Neural progenitor cell (in vitro differentiated cells): Measurements from ENCODE around the gene CPNE4.

ENCODE experiments used
- EZH2 ChIP-seq: fragments of 200-600 bp; sonication (generic); IDR thresholded peaks from 2 replicates; pipeline ENCODE4 v1.6.1; 2017; ENCODE audit warnings: antibody characterized with exemption, mild to moderate bottlenecking, moderate library complexity
- EZH2phosphoT487 ChIP-seq: fragments of 200-600 bp; sonication (generic); IDR thresholded peaks from 2 replicates; pipeline ENCODE4 v1.6.1; 2017; ENCODE audit warnings: antibody characterized with exemption
- TF ChIP-seq, protein P1 (sequence below): fragments of 200-600 bp; sonication (generic); IDR thresholded peaks from 2 replicates; pipeline ENCODE4 v1.5.1; 2017; ENCODE audit warnings: antibody characterized with exemption, mild to moderate bottlenecking

DNA sequence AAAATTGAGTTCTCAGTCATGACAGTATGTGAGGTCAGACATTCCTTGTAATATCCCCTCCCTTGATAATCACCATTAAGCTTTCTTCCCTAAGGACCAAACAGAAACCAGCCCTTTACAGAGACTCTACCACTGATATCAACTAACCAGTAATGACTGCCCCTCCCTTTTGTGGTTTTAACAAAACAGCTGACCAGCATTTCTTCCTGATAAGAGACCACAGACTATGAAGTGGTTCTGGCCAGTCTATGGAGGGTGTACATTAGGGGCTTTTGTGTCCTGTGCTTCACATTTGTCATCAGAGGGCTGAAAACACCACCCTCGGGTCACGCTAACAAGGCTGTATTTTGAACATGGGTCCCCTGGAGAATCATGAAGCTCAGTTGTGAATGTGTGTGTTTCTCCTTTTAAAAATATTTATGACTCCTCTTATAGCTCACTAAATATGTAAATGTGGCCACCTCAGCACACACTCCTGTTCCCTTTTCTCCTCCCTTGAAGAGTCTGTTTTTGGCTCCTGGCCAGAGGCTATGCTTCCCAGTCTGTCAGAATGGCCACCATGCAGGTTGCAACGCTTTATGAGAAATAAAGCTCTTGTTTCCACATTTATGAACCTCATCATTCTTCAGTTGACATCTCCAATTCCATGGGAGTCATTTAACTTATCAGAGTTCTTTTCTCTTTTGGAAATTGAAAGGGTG is 239.3 kb downstream of the CPNE4 start:
- TF ChIP-seq, protein P1, sequence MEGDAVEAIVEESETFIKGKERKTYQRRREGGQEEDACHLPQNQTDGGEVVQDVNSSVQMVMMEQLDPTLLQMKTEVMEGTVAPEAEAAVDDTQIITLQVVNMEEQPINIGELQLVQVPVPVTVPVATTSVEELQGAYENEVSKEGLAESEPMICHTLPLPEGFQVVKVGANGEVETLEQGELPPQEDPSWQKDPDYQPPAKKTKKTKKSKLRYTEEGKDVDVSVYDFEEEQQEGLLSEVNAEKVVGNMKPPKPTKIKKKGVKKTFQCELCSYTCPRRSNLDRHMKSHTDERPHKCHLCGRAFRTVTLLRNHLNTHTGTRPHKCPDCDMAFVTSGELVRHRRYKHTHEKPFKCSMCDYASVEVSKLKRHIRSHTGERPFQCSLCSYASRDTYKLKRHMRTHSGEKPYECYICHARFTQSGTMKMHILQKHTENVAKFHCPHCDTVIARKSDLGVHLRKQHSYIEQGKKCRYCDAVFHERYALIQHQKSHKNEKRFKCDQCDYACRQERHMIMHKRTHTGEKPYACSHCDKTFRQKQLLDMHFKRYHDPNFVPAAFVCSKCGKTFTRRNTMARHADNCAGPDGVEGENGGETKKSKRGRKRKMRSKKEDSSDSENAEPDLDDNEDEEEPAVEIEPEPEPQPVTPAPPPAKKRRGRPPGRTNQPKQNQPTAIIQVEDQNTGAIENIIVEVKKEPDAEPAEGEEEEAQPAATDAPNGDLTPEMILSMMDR: no peak
- TF ChIP-seq EZH2phosphoT487: no peak
- TF ChIP-seq EZH2: no peak
